Measurements from ENCODE around the gene MRPL1. TPM values are rescaled to one million over a fixed set of nuclear protein-coding genes. Genes with fewer than 3 reads are reported as not detected.

The MRPL1 gene
- total RNA-seq, 4 donors from 2014 or later = 12.8 to 28.2 (median 17.2) TPM

DNA sequence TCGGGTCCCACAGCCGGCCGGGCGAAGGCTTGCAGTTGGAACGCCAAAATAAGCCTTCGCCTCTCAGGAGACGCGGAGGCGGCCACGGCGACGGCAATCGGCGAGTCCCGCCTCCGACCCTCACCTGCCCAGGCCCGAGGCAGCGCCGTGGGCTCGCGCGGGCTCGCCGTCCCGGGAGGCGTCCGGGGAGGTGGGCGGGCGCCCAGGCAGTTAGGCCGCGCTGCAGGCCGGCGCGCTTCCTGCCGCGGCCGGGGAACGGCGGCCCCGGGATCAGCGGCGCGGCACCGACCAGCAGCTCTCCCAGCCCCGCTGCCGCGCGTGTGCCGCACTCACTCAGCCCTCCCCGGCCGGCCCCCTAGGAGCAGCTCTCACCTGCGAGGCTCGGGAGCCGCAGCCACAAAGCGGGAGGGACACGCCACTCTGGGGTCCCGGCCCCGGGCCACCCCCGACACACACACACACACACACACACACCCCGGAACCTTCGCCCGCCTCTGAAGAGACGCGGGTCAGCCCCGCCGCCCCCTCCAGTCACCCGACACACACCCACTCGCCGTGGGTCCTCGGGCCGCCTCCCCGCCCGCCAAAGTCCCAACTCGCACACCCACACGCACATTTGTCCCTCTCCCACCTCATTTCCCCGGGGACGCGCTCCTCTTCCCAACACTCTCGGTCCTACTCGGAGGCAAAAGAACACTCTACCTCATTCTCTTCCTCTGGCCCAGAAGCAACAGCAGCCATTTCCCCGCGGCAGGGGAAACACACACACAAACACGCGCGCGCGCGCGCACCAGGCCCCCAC, 43.8 kb upstream of the MRPL1 start, which contains the start of gene CNOT6L:
TSS of gene CNOT6L (minus strand) at position 767 of the 802 bp plus-strand sequence. CDS start at position 707, 60 bp downstream.
- WGBS, 2 donors = 0% methylated on average over 43 to 81 of the region's 89 CpGs
- DNase-seq (ENCODE audit: low spot score in 2 of 2) = peak; percentile 60 to 93
- intact Hi-C loops (cut with DNase I; ENCODE audit: low total_unique reads) = no loop called here
- H3K4me3 ChIP-seq (ENCODE audit: low read depth, poor library complexity, severe bottlenecking) = peak within 1 kb of the TSS; percentile 96
- no peak for TF ChIP-seq CTCF (IDR thresholded peaks at IDR 0.05)
- TF ChIP-seq POLR2A (IDR thresholded peaks at IDR 0.05) = no peak

- intact Hi-C loops (cut with DNase I; ENCODE audit: low total_unique reads) = no loop called here
- DNase-seq (ENCODE audit: low spot score in 2 of 2) = no peak
- WGBS, 2 donors = 0% methylated on average over 4 to 9 of the region's 66 CpGs
- peak overlapping the region; percentile 96 for H3K4me3 ChIP-seq (ENCODE audit: low read depth, poor library complexity, severe bottlenecking)
- TF ChIP-seq POLR2A (IDR thresholded peaks at IDR 0.05) (no peak), CTCF (IDR thresholded peaks at IDR 0.05) (no peak)
Measured at GRCh38 chr4:77819404-77819842, 43.2 kb upstream of the MRPL1 start.

GRCh38 chr4:77819843-77820648, 42.6 kb upstream of the MRPL1 start:
- no peak for TF ChIP-seq CTCF (IDR thresholded peaks at IDR 0.05)
- TF ChIP-seq POLR2A (IDR thresholded peaks at IDR 0.05) = no peak
- peak; percentile 91 to 99 for DNase-seq (ENCODE audit: low spot score in 2 of 2)
- intact Hi-C loops (cut with DNase I; ENCODE audit: low total_unique reads) = no loop called here
- peak overlapping the region; percentile 96 for H3K4me3 ChIP-seq (ENCODE audit: low read depth, poor library complexity, severe bottlenecking)
- WGBS, 2 donors = 0% methylated on average over 37 to 53 of the region's 81 CpGs

DNA sequence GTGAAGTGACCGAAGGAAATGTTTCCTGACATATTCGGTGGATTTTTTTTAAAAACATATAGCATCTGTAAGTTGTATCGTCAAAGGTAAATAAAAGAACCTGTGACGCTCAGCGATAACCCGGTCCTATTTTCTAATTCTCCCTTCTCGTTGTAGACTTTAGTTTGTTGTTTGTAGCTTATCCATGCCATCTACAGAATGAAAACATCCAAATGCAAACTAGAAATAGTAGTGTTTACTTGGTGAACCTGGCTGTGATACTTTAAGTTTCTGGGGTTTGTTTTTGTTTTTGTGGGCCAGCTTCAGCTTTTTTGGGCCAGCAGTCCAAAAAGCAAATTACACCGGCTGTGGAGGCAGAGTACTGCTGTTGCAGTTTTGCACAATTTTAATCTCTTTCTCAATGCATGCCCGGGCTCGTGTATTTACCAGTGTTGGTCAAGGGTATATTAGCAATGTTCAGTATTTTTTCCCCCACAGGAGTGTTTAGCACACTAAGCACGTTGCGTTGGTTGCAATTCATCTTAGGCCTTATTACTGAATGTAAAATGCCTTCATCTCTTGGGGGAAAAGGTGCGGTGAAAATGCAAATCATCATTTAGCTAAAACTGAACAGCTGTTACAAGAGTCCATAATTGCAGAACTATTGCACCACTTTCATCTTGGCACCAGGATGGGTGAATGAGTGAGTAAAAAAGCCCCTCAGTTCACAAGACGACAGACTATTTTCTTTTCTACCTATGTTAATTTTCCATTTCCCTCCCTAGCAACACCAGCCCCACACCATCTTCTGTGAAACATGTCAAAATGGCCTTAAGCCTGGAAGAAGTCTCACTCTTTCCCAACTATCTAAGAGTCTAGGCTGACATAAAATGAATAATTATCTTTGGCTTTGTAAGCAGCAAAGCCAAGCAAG, 41.7 kb upstream of the MRPL1 start:
- no peak for DNase-seq (ENCODE audit: low spot score in 2 of 2)
- WGBS, 2 donors = 6 to 9% methylated on average over 14 of the region's 14 CpGs
- TF ChIP-seq CTCF (IDR thresholded peaks at IDR 0.05) (no peak), POLR2A (IDR thresholded peaks at IDR 0.05) (no peak)
- H3K4me3 ChIP-seq (ENCODE audit: low read depth, poor library complexity, severe bottlenecking) = peak overlapping the region; percentile 96
- intact Hi-C loops (cut with DNase I; ENCODE audit: low total_unique reads) = no loop called here

DNA sequence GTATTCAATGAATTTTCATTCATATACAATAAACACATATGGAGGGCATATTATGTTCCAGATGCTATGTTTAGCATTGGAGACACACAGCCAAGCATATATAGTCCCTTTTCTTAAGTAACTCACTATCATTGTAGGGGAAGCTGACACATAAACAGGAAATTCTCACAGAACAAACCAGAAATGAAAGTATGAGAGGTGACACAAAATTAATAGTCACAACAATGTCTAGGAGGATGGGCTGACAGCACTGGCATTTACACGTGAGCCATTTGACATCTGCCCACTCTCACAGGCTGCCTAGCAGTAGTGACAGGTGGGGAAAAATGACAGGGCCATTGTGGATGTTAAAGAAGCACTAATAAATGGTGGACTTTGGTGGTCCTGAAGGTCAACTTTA, 40.9 kb upstream of the MRPL1 start:
- TF ChIP-seq CTCF (IDR thresholded peaks at IDR 0.05) (no peak), POLR2A (IDR thresholded peaks at IDR 0.05) (no peak)
- intact Hi-C loops (cut with DNase I; ENCODE audit: low total_unique reads) = no loop called here
- 46 to 52% methylated on average over 1 of the region's 1 CpG for WGBS, 2 donors
- no peak overlapping the region for H3K4me3 ChIP-seq (ENCODE audit: low read depth, poor library complexity, severe bottlenecking)
- DNase-seq (ENCODE audit: low spot score in 2 of 2) = no peak

All from lower leg skin (tissue), 4 donors.